Liver (tissue), 3 donors: Measurements from ENCODE around the gene UBR1.

Source experiments
- CTCF ChIP-seq: fragments of 150-350 bp; IDR thresholded peaks from 2 replicates; pipeline ENCODE4 v1.5.1; 2017; ENCODE audit warnings: improper control_type of control experiment, low read depth, low read length; ENCODE audit not compliant: missing input control
- RAD21 ChIP-seq, 2 donors: IDR thresholded peaks; 2 replicates each; pipeline ENCODE4 v1.6.1; 2016; ENCODE audit warnings: antibody characterized with exemption in 2 of 2, mild to moderate bottlenecking in 2 of 2
- donor health status: healthy.
- donor health status: healthy.

GRCh38 chr15:43025150-43025549 lies 80.7 kb downstream of the UBR1 start:
- TF ChIP-seq CTCF (no peak), RAD21 (IDR thresholded peaks at IDR 0.05) (no peak)
